Liver (tissue), 9 donors: ENCODE measurements around the gene TECTB. TPM values are rescaled to one million over a fixed set of nuclear protein-coding genes. Genes with fewer than 3 reads are reported as not detected.

ENCODE experiments used
- DNase-seq: peaks from one replicate; pipeline ENCODE4 v3.0.0-alpha.2; 2017; ENCODE audit warnings: low spot score
- H3K27ac ChIP-seq, 2 donors: one replicate each; pipeline ENCODE4 v1.7.0; 2013; ENCODE audit warnings: inconsistent platforms in 2 of 2, low read length in 2 of 2, control low read depth in 1 of 2, low read depth in 1 of 2, mild to moderate bottlenecking in 1 of 2
- H3K27me3 ChIP-seq, 4 donors: one replicate each; pipeline versions ENCODE4 v1.6.1 to v1.7.0; 2013; ENCODE audit warnings: low read length in 3 of 4, inconsistent platforms in 1 of 4, mild to moderate bottlenecking in 1 of 4, moderate library complexity in 1 of 4; ENCODE audit not compliant: control insufficient read depth in 4 of 4, insufficient read depth in 4 of 4
- H3K36me3 ChIP-seq, 4 donors: one replicate each; pipeline versions ENCODE4 v1.6.1 to v1.7.0; 2013; ENCODE audit warnings: low read length in 3 of 4, mild to moderate bottlenecking in 3 of 4, low read depth in 1 of 4, moderate library complexity in 1 of 4; ENCODE audit not compliant: control insufficient read depth in 4 of 4, insufficient read depth in 3 of 4
- H3K4me1 ChIP-seq, 4 donors: one replicate each; pipeline versions ENCODE4 v1.6.1 to v1.7.0; 2013; ENCODE audit warnings: low read length in 3 of 4, mild to moderate bottlenecking in 3 of 4, moderate library complexity in 1 of 4; ENCODE audit not compliant: control insufficient read depth in 4 of 4, insufficient read depth in 4 of 4
- H3K4me3 ChIP-seq, 3 donors: one replicate each; pipeline versions ENCODE4 v1.6.1 to v1.7.0; 2013; ENCODE audit warnings: low read length in 3 of 3, control low read depth in 1 of 3, low read depth in 1 of 3, mild to moderate bottlenecking in 1 of 3
- H3K9ac ChIP-seq, 2 donors: one replicate each; pipeline ENCODE4 v1.7.0; 2013; ENCODE audit warnings: low read length in 2 of 2, mild to moderate bottlenecking in 2 of 2, moderate library complexity in 2 of 2, control low read depth in 1 of 2, low read depth in 1 of 2
- H3K9me3 ChIP-seq, 4 donors: one replicate each; pipeline versions ENCODE4 v1.6.1 to v1.7.0; 2013; ENCODE audit warnings: low read length in 3 of 4; ENCODE audit not compliant: control insufficient read depth in 4 of 4
- CTCF ChIP-seq: fragments of 150-350 bp; IDR thresholded peaks from 2 replicates; pipeline ENCODE4 v1.5.1; 2017; ENCODE audit warnings: improper control_type of control experiment, low read depth, low read length; ENCODE audit not compliant: missing input control
- EGR1 ChIP-seq, 2 donors: IDR thresholded peaks; 2 replicates each; pipeline ENCODE4 v1.6.1; 2016 to 2018; ENCODE audit warnings: antibody characterized with exemption in 2 of 2, low read depth in 2 of 2
- FOXA1 ChIP-seq: IDR thresholded peaks from 2 replicates; pipeline ENCODE4 v1.6.1; 2016; ENCODE audit warnings: antibody characterized with exemption
- FOXA2 ChIP-seq: IDR thresholded peaks from 2 replicates; pipeline ENCODE4 v1.6.1; 2016; ENCODE audit warnings: antibody characterized with exemption
- GABPA ChIP-seq, 2 donors: IDR thresholded peaks in 1 of 2; conservative IDR thresholded peaks in 1 of 2; 2 replicates each; pipeline ENCODE4 v1.6.1; 2016; ENCODE audit warnings: antibody characterized with exemption in 2 of 2, mild to moderate bottlenecking in 1 of 2, moderate library complexity in 1 of 2
- HNF4A ChIP-seq, 2 donors: conservative IDR thresholded peaks; 2 replicates each; pipeline ENCODE4 v1.6.1; 2016; ENCODE audit warnings: antibody characterized with exemption in 2 of 2, mild to moderate bottlenecking in 2 of 2
- HNF4G ChIP-seq: IDR thresholded peaks from 2 replicates; pipeline ENCODE4 v1.6.1; 2016; ENCODE audit warnings: antibody characterized with exemption
- JUND ChIP-seq, 2 donors: IDR thresholded peaks; 2 replicates each; pipeline ENCODE4 v1.6.1; 2016; ENCODE audit warnings: antibody characterized with exemption in 2 of 2
- NR2F2 ChIP-seq: IDR thresholded peaks from 2 replicates; pipeline ENCODE4 v1.6.1; 2016; ENCODE audit warnings: antibody characterized with exemption
- RAD21 ChIP-seq, 2 donors: IDR thresholded peaks; 2 replicates each; pipeline ENCODE4 v1.6.1; 2016; ENCODE audit warnings: antibody characterized with exemption in 2 of 2, mild to moderate bottlenecking in 2 of 2
- RXRA ChIP-seq, 2 donors: IDR thresholded peaks; 2 replicates each; pipeline ENCODE4 v1.6.1; 2017 to 2018; ENCODE audit warnings: antibody characterized with exemption in 2 of 2, mild to moderate bottlenecking in 1 of 2
- SP1 ChIP-seq: IDR thresholded peaks from 2 replicates; pipeline ENCODE4 v1.6.1; 2018; ENCODE audit warnings: antibody characterized with exemption, mild to moderate bottlenecking
- TAF1 ChIP-seq: conservative IDR thresholded peaks from 2 replicates; pipeline ENCODE4 v1.6.1; 2016; ENCODE audit warnings: antibody characterized with exemption, mild to moderate bottlenecking
- YY1 ChIP-seq: IDR thresholded peaks from 2 replicates; pipeline ENCODE4 v1.6.1; 2016; ENCODE audit warnings: antibody characterized with exemption, mild to moderate bottlenecking
- WGBS: extraction: QIAGEN DNeasy Blood & Tissue Kit; methylation state at CpG from one replicate; pipeline ENCODE4 v1.1.7; 2013; 5-methylcytosine and 5-hydroxymethylcytosine counted together
- polyA plus RNA-seq, 2 donors: library from polyadenylated mRNA; stranded (reverse) in 1 of 2; unstranded in 1 of 2; fragments of 200-250 nt in 1 of 2; fragments of >200 nt in 1 of 2; fragmentation: Nextera tagmentation in 1 of 2; extraction: Ambion mirVana in 1 of 2; gene quantifications; one replicate each; pipeline versions ENCODE4 v1.2.1 to v1.2.3, GENCODE V29; 2013 to 2015
- total RNA-seq, 2 donors: library from RNA; depleted of rRNA; stranded (reverse); fragments of >200 nt; gene quantifications; one replicate each; pipeline ENCODE4 v1.2.3, GENCODE V29; 2014
- TF ChIP-seq, protein P1 (sequence below): IDR thresholded peaks from 2 replicates; pipeline ENCODE4 v1.6.1; 2016; ENCODE audit warnings: antibody characterized with exemption
- TF ChIP-seq, protein P2 (sequence below): IDR thresholded peaks from 2 replicates; pipeline ENCODE4 v1.6.1; 2016; ENCODE audit warnings: antibody characterized with exemption, mild to moderate bottlenecking
- TF ChIP-seq, protein P3 (sequence below): IDR thresholded peaks from 2 replicates; pipeline ENCODE4 v1.6.1; 2016; ENCODE audit warnings: antibody characterized with exemption
- TF ChIP-seq, protein P4 (sequence below): IDR thresholded peaks from 2 replicates; pipeline ENCODE4 v1.6.1; 2016; ENCODE audit warnings: antibody characterized with exemption
- donor health status: healthy.
- donor health status: healthy.
- donor health status: healthy.
- donor health status: healthy.
- donor health status: healthy.

TECTB gene
- total and polyA plus RNA-seq, 4 donors, result 0.05 to 0.44 (median 0.08) TPM

DNA sequence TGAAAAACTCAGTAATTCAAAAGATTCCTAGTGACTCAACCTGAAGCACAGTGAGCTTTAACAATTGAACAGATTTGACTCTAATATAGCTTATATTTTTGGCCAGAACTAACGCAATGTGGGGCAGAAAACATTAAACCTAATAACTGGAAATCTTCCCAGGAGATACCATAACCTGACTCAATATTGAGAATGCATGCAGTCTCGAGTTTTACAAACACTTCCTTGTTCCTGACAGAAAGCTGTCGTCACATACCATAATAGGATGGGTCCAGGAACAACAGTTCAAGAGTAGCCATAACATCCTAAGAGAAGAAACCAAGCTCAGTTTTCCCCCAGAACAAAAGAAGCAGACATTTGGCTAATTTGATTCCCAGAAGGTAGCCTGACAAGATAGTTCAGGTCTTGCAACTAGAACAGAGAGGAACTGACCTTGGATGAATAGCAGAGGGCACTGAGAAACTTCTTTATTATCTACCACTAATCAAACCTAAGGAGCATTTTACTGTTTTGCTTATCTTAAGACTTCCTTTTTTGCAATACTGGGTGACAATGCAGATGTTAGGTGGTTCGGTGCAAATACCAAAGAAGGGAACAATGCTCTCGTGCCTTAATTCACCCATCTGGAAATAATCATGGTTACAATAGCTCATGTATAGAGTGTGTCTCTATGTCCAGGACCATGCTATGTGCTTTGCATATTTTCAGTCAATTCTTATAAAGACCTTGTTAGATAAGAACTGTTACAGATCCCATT, 52.1 kb downstream of the TECTB start:
- H3K27ac ChIP-seq, result no peak overlapping the region
- no peak overlapping the region for H3K4me3 ChIP-seq
- no peaks in the 10 kb centered on the region for H3K36me3 ChIP-seq
- H3K9ac ChIP-seq, result no peak overlapping the region
- H3K4me1 ChIP-seq, result peaks cover 0 to 12% (median 5%) of the 10 kb centered on the region in 4 donors
- WGBS, result 72% methylated on average over 5 of the region's 5 CpGs
- DNase-seq, result no peak
- TF ChIP-seq GABPA (IDR thresholded peaks at IDR 0.05 in 1 of 2, conservative IDR thresholded peaks at IDR 0.05 in 1 of 2) (no peak), EGR1 (IDR thresholded peaks at IDR 0.05; ENCODE audit: low read depth in 2 of 2) (no peak), HNF4G (no peak), JUND (IDR thresholded peaks at IDR 0.05) (no peak), HNF4A (conservative IDR thresholded peaks at IDR 0.05) (no peak), FOXA1 (no peak)
- H3K9me3 ChIP-seq, result no peaks in the 10 kb centered on the region
- H3K27me3 ChIP-seq, result no peaks in the 10 kb centered on the region

- no peak overlapping the region for H3K27ac ChIP-seq
- no peak for DNase-seq
- peaks cover 0 to 12% (median 5%) of the 10 kb centered on the region in 4 donors for H3K4me1 ChIP-seq
- H3K9me3 ChIP-seq, result no peaks in the 10 kb centered on the region
- no peak overlapping the region for H3K4me3 ChIP-seq
- no peak overlapping the region for H3K9ac ChIP-seq
- peak; percentile 55 to 66 for TF ChIP-seq HNF4A (conservative IDR thresholded peaks at IDR 0.05)
- TF ChIP-seq NR2F2, result no peak
- TF ChIP-seq HNF4G, result peak; percentile 29
- TF ChIP-seq JUND (IDR thresholded peaks at IDR 0.05), result no peak
- no peak for TF ChIP-seq GABPA (IDR thresholded peaks at IDR 0.05 in 1 of 2, conservative IDR thresholded peaks at IDR 0.05 in 1 of 2)
- peak in 1 of 2 donors; percentile 8 for TF ChIP-seq RXRA (IDR thresholded peaks at IDR 0.05)
- no peak for TF ChIP-seq FOXA2
- TF ChIP-seq CTCF, result no peak
- no peak for TF ChIP-seq EGR1 (IDR thresholded peaks at IDR 0.05; ENCODE audit: low read depth in 2 of 2)
- peak; percentile 37 for TF ChIP-seq SP1
- no peak for TF ChIP-seq FOXA1
- TF ChIP-seq, protein P1, sequence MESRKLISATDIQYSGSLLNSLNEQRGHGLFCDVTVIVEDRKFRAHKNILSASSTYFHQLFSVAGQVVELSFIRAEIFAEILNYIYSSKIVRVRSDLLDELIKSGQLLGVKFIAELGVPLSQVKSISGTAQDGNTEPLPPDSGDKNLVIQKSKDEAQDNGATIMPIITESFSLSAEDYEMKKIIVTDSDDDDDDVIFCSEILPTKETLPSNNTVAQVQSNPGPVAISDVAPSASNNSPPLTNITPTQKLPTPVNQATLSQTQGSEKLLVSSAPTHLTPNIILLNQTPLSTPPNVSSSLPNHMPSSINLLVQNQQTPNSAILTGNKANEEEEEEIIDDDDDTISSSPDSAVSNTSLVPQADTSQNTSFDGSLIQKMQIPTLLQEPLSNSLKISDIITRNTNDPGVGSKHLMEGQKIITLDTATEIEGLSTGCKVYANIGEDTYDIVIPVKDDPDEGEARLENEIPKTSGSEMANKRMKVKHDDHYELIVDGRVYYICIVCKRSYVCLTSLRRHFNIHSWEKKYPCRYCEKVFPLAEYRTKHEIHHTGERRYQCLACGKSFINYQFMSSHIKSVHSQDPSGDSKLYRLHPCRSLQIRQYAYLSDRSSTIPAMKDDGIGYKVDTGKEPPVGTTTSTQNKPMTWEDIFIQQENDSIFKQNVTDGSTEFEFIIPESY, result no peak
- TF ChIP-seq, protein P2, sequence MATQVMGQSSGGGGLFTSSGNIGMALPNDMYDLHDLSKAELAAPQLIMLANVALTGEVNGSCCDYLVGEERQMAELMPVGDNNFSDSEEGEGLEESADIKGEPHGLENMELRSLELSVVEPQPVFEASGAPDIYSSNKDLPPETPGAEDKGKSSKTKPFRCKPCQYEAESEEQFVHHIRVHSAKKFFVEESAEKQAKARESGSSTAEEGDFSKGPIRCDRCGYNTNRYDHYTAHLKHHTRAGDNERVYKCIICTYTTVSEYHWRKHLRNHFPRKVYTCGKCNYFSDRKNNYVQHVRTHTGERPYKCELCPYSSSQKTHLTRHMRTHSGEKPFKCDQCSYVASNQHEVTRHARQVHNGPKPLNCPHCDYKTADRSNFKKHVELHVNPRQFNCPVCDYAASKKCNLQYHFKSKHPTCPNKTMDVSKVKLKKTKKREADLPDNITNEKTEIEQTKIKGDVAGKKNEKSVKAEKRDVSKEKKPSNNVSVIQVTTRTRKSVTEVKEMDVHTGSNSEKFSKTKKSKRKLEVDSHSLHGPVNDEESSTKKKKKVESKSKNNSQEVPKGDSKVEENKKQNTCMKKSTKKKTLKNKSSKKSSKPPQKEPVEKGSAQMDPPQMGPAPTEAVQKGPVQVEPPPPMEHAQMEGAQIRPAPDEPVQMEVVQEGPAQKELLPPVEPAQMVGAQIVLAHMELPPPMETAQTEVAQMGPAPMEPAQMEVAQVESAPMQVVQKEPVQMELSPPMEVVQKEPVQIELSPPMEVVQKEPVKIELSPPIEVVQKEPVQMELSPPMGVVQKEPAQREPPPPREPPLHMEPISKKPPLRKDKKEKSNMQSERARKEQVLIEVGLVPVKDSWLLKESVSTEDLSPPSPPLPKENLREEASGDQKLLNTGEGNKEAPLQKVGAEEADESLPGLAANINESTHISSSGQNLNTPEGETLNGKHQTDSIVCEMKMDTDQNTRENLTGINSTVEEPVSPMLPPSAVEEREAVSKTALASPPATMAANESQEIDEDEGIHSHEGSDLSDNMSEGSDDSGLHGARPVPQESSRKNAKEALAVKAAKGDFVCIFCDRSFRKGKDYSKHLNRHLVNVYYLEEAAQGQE, result no peak
- peak; percentile 36 for TF ChIP-seq YY1
- TF ChIP-seq, protein P3, sequence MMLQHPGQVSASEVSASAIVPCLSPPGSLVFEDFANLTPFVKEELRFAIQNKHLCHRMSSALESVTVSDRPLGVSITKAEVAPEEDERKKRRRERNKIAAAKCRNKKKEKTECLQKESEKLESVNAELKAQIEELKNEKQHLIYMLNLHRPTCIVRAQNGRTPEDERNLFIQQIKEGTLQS, result no peak
- no peak for TF ChIP-seq RAD21 (IDR thresholded peaks at IDR 0.05)
- TF ChIP-seq, protein P4, sequence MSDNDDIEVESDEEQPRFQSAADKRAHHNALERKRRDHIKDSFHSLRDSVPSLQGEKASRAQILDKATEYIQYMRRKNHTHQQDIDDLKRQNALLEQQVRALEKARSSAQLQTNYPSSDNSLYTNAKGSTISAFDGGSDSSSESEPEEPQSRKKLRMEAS, result no peak
- TF ChIP-seq TAF1, result no peak
- WGBS, result 21% methylated on average over 4 of the region's 4 CpGs
- H3K27me3 ChIP-seq, result no peaks in the 10 kb centered on the region
- H3K36me3 ChIP-seq, result no peaks in the 10 kb centered on the region
These were observed 52.7 kb downstream of the TECTB start for GRCh38 chr10:112335868-112336265.
